Neuronal stem cell (in vitro differentiated cells): ENCODE results near the gene PTAFR.

Experiments
- DNase-seq: peaks from one replicate; pipeline ENCODE4 v3.0.0-alpha.2; 2013; ENCODE audit warnings: low spot score
- H2AFZ ChIP-seq: one replicate; pipeline ENCODE4 v1.6.1; 2013; ENCODE audit warnings: mild to moderate bottlenecking, low read length, inconsistent platforms
- H2AK5ac ChIP-seq: 2 replicates; pipeline ENCODE4 v1.6.1; 2013; ENCODE audit warnings: low read depth, mild to moderate bottlenecking, inconsistent platforms, low read length, moderate library complexity, mixed read lengths
- H2BK120ac ChIP-seq: 2 replicates; pipeline ENCODE4 v1.6.1; 2013; ENCODE audit warnings: low read depth, mild to moderate bottlenecking, inconsistent platforms, low read length, moderate library complexity, mixed read lengths
- H2BK12ac ChIP-seq: one replicate; pipeline ENCODE4 v1.6.1; 2013; ENCODE audit warnings: low read length, inconsistent platforms
- H2BK15ac ChIP-seq: 2 replicates; pipeline ENCODE4 v1.6.1; 2013; ENCODE audit warnings: mild to moderate bottlenecking, low read length, inconsistent platforms, mixed read lengths
- H2BK5ac ChIP-seq: one replicate; pipeline ENCODE4 v1.6.1; 2013; ENCODE audit warnings: inconsistent platforms, mild to moderate bottlenecking, low read length, moderate library complexity
- H3K14ac ChIP-seq: one replicate; pipeline ENCODE4 v1.6.1; 2013; ENCODE audit warnings: low read length, inconsistent platforms
- H3K18ac ChIP-seq: 2 replicates; pipeline ENCODE4 v1.6.1; 2013; ENCODE audit warnings: low read length, inconsistent platforms
- H3K23ac ChIP-seq: 2 replicates; pipeline ENCODE4 v1.6.1; 2013; ENCODE audit warnings: low read depth, mild to moderate bottlenecking, mixed read lengths, low read length, inconsistent platforms; ENCODE audit not compliant: poor library complexity
- H3K27ac ChIP-seq: replicated peaks from 3 replicates; pipeline ENCODE4 v1.5.1; 2013; ENCODE audit warnings: low read length, inconsistent platforms
- H3K27me3 ChIP-seq, 3 experiments: 2 replicates each; pipeline ENCODE4 v1.6.1; 2013; ENCODE audit warnings: low read length in 3 of 3, mild to moderate bottlenecking in 2 of 3, inconsistent platforms in 1 of 3, low read depth in 1 of 3, mixed read lengths in 1 of 3, moderate library complexity in 1 of 3; ENCODE audit not compliant: control insufficient read depth in 3 of 3, insufficient read depth in 3 of 3
- H3K36me3 ChIP-seq, 2 donors: replicated peaks in 1 of 2; 2 replicates each; pipeline ENCODE4 v1.6.1; 2013; ENCODE audit warnings: low read length in 2 of 2; ENCODE audit not compliant: control insufficient read depth in 2 of 2, insufficient read depth in 2 of 2
- H3K4ac ChIP-seq: 2 replicates; pipeline ENCODE4 v1.6.1; 2013; ENCODE audit warnings: inconsistent platforms, mild to moderate bottlenecking, low read length, moderate library complexity
- H3K4me1 ChIP-seq, 2 donors: 1 replicate in 1 of 2; 2 replicates in 1 of 2; pipeline ENCODE4 v1.6.1; 2013; ENCODE audit warnings: low read length in 2 of 2, low read depth in 1 of 2; ENCODE audit not compliant: control insufficient read depth in 2 of 2, insufficient read depth in 1 of 2
- H3K4me2 ChIP-seq: one replicate; pipeline ENCODE4 v1.6.1; 2013; ENCODE audit warnings: mild to moderate bottlenecking, low read length, inconsistent platforms; ENCODE audit not compliant: insufficient read depth, poor library complexity, severe bottlenecking
- H3K4me3 ChIP-seq, 2 donors: 2 replicates each; pipeline ENCODE4 v1.5.1; 2013; ENCODE audit warnings: low read length in 2 of 2, mild to moderate bottlenecking in 2 of 2, inconsistent platforms in 1 of 2, moderate library complexity in 1 of 2
- H3K79me1 ChIP-seq: one replicate; pipeline ENCODE4 v1.6.1; 2013; ENCODE audit warnings: low read depth, mild to moderate bottlenecking, inconsistent platforms, low read length, moderate library complexity
- H3K9ac ChIP-seq: one replicate; pipeline ENCODE4 v1.6.1; 2013; ENCODE audit warnings: mild to moderate bottlenecking, low read depth, low read length, inconsistent platforms; ENCODE audit not compliant: poor library complexity
- H3K9me3 ChIP-seq, 2 donors: replicated peaks in 1 of 2; 2 replicates each; pipeline versions ENCODE3 to v1.6.1; 2013; ENCODE audit warnings: low read length in 2 of 2, mild to moderate bottlenecking in 2 of 2, inconsistent platforms in 1 of 2, low read depth in 1 of 2, mixed read lengths in 1 of 2, moderate library complexity in 1 of 2; ENCODE audit not compliant: control insufficient read depth in 2 of 2, insufficient read depth in 1 of 2
- H4K8ac ChIP-seq: one replicate; pipeline ENCODE4 v1.6.1; 2013; ENCODE audit warnings: low read depth, mild to moderate bottlenecking, inconsistent platforms, low read length, moderate library complexity
- H4K91ac ChIP-seq: one replicate; pipeline ENCODE4 v1.6.1; 2013; ENCODE audit warnings: low read length, low read depth, mild to moderate bottlenecking, inconsistent platforms; ENCODE audit not compliant: poor library complexity
- WGBS, 2 donors: extraction: QIAGEN DNeasy Blood & Tissue Kit; methylation state at CpG; one replicate each; pipeline ENCODE4 v1.1.7; 2013; ENCODE audit warnings: missing lambda C conversion rate in 2 of 2, mixed read lengths in 1 of 2; ENCODE audit not compliant: insufficient read length in 2 of 2, insufficient replicate concordance in 1 of 2; ENCODE audit errors: extremely low coverage in 2 of 2; 5-methylcytosine and 5-hydroxymethylcytosine counted together

Gene PTAFR

DNA sequence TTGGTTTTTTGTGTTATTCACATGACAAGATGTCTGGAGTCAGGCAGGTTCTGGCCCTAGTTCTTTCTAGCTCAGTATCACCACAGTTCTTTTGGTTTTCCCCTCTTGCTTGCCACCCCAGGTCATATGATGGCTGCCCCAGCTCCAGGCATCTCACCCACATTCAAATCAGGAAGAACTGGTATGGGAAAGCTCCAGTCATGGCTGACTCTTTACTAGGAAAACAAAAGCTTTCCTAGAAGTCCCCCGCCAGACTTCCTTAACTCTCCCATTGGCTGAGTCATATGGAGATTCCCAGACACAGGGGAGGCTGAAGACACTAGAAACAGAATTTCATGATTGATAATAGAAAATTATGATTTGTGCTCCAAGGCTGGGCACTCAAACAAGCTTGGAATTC, 65.9 kb downstream of the PTAFR start:
- Histone ChIP-seq H2BK120ac (no peak overlapping the region), H3K27me3 (peaks cover 0 to 10% (median 0%) of the 10 kb centered on the region in 3 experiments), H3K14ac (no peak overlapping the region), H3K9me3 (no peaks in the 10 kb centered on the region), H2AK5ac (no peak overlapping the region), H3K27ac (no peak overlapping the region), H3K79me1 (no peaks in the 10 kb centered on the region), H3K4me2 (no peak overlapping the region), H2BK12ac (no peak overlapping the region), H2BK5ac (no peak overlapping the region), H2BK15ac (no peak overlapping the region), H4K8ac (no peak overlapping the region), H3K9ac (no peak overlapping the region), H3K4me3 (no peak overlapping the region), H3K18ac (no peak overlapping the region), H3K36me3 (no peaks in the 10 kb centered on the region), H2AFZ (no peak overlapping the region), H3K23ac (no peak overlapping the region), H3K4ac (no peak overlapping the region), H3K4me1 (no peaks in the 10 kb centered on the region), H4K91ac (no peak overlapping the region)
- no peak for DNase-seq
- WGBS, 2 donors: no CpG with 5 or more reads among the region's 1 CpG

DNA sequence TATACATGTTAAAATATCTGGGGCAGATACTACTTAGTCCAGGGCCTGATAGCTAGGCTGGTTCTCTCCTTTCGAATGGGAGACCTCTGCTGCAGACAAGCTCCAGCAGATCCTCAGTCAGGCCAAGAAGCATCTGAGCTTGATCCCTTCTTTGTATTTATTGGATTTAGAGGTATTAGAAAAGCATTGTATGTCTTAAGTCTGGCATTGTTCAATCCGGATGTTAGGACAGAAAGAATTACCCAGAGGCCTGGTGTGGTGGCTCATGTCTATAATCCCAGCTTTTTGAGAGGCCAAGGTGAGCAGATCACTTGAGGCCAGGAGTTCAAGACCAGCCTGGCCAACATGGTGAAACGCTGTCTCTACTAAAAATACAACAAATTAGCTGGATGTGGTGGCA, 66.9 kb downstream of the PTAFR start:
- no peaks in the 10 kb centered on the region for H3K36me3 ChIP-seq
- H3K79me1 ChIP-seq: no peaks in the 10 kb centered on the region
- H2AFZ ChIP-seq: no peak overlapping the region
- no peak overlapping the region for H4K91ac ChIP-seq
- H4K8ac ChIP-seq: no peak overlapping the region
- H3K9ac ChIP-seq: no peak overlapping the region
- no CpG with 5 or more reads among the region's 3 CpGs for WGBS, 2 donors
- H2AK5ac ChIP-seq: no peak overlapping the region
- H3K4ac ChIP-seq: no peak overlapping the region
- H3K18ac ChIP-seq: no peak overlapping the region
- no peak overlapping the region for H3K4me2 ChIP-seq
- no peak overlapping the region for H3K14ac ChIP-seq
- no peak overlapping the region for H3K27ac ChIP-seq
- peaks cover 0 to 10% (median 0%) of the 10 kb centered on the region in 3 experiments for H3K27me3 ChIP-seq
- no peak overlapping the region for H2BK15ac ChIP-seq
- DNase-seq: no peak
- no peak overlapping the region for H2BK5ac ChIP-seq
- H2BK120ac ChIP-seq: no peak overlapping the region
- no peak overlapping the region for H3K4me3 ChIP-seq
- no peaks in the 10 kb centered on the region for H3K9me3 ChIP-seq
- no peak overlapping the region for H3K23ac ChIP-seq
- no peaks in the 10 kb centered on the region for H3K4me1 ChIP-seq
- no peak overlapping the region for H2BK12ac ChIP-seq

- no CpG with 5 or more reads among the region's 2 CpGs for WGBS, 2 donors
- Histone ChIP-seq H2AK5ac (no peak overlapping the region), H3K4me2 (no peak overlapping the region), H3K23ac (no peak overlapping the region), H4K91ac (no peak overlapping the region), H3K79me1 (no peaks in the 10 kb centered on the region), H3K4me3 (no peak overlapping the region), H2BK15ac (no peak overlapping the region), H2AFZ (no peak overlapping the region), H2BK12ac (no peak overlapping the region), H3K4ac (no peak overlapping the region), H2BK120ac (no peak overlapping the region), H3K27me3 (peaks cover 0 to 10% (median 0%) of the 10 kb centered on the region in 3 experiments), H3K9ac (no peak overlapping the region), H3K36me3 (no peaks in the 10 kb centered on the region), H3K27ac (no peak overlapping the region), H3K9me3 (no peaks in the 10 kb centered on the region), H2BK5ac (no peak overlapping the region), H3K14ac (no peak overlapping the region), H3K18ac (no peak overlapping the region), H3K4me1 (no peaks in the 10 kb centered on the region), H4K8ac (no peak overlapping the region)
- no peak for DNase-seq
Measured at GRCh38 chr1:28108001-28108400, 68.5 kb downstream of the PTAFR start.

DNA sequence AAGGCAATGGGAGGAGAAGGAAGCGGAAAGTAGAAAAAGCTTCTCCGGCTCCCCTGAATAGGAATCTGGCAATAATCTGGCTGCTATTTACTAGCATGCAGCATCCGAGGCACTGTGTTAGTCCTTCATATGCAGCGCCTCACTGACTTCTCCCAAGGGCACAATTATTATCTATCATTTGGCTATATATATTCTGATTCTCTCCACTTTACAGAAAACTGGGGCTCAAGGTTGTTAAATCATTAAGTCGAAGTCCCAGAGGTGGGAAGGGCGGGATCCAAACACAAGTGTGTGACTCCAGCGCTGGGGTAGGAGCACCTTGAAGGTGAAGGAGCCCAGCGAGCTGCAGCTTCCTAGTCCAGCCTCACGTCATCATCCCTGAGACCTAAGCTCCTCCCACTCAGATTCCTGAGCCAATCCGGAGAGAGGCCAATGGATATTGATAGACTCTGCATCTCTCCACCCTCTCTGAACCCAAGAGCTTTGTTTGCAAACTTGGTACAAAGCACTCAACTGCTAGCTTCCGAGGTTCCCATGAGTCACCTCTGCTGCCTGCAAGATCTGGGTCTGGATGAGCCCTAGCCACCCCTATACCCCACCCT, 71.5 kb downstream of the PTAFR start:
- Histone ChIP-seq H3K9me3 (no peaks in the 10 kb centered on the region), H2BK5ac (no peak overlapping the region), H4K8ac (no peak overlapping the region), H2AK5ac (no peak overlapping the region), H3K4me3 (no peak overlapping the region), H2BK12ac (no peak overlapping the region), H3K27me3 (peaks cover 0 to 10% (median 0%) of the 10 kb centered on the region in 3 experiments), H3K18ac (no peak overlapping the region), H2AFZ (peak overlapping the region; percentile 87), H3K79me1 (no peaks in the 10 kb centered on the region), H3K23ac (no peak overlapping the region), H3K4ac (no peak overlapping the region), H3K27ac (no peak overlapping the region), H3K9ac (no peak overlapping the region), H3K4me1 (no peaks in the 10 kb centered on the region), H3K4me2 (peak overlapping the region; percentile 35), H2BK15ac (no peak overlapping the region), H4K91ac (no peak overlapping the region), H3K14ac (no peak overlapping the region), H3K36me3 (no peaks in the 10 kb centered on the region), H2BK120ac (no peak overlapping the region)
- WGBS, 2 donors: no CpG with 5 or more reads among the region's 11 CpGs
- DNase-seq: peak; percentile 42
